ENCODE measurements around the gene CFAP46. TPM values are rescaled to one million over a fixed set of nuclear protein-coding genes. Genes with fewer than 3 reads are reported as not detected.

The CFAP46 gene
- total and polyA plus RNA-seq, 10 of the 15 experiments (the other 5 are each of a cell fraction or from before 2014, with no cell fraction given), result 0.01 to 0.18 (median 0.03) TPM; not detected in 7

DNA sequence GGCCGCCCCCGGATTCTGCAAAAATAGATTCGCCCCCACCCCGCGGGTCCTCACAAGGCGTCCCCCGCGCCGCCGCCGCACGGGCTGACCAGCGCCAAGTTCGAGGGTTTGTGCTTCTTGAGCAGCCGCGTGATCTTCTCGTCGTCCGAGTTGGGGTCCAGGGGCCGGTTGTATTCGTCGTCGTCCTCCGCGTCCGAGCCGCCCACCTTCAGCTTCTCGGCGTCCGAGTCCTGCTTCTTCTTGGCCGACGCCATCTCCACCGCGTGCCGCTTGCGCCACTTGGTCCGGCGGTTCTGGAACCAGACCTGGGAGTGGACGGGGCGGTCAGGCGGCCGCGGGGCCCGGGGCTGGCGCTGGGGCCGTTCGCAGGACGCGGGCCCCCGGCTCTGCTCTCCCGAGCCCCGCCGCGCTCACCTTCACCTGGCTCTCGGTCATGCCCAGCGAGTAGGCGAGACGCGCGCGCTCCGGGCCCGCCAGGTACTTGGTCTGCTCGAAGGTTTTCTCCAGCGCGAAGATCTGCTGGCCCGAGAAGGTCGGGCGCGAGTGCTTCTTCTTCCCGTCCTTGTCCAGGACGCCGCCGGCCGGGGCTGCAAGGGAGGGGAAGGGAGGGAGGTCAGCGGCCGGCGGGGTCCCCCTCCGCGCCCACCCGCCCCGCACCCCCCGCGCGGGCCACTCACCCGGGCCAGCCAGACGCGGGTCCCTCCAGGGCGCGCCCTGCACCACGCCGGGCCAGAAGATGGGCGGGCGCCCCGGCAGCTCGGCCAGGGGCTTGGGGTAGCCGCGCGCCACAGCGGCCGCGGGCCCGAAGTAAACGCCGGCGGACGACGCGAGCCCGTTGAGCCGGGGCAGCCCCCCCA lies 157.3 kb downstream of the CFAP46 start (continued):
- no peak for TF ChIP-seq ZNF687 (IDR thresholded peaks at IDR 0.05)
- no peak for TF ChIP-seq BHLHE40 (IDR thresholded peaks at IDR 0.05; ENCODE audit: borderline replicate concordance in 1 of 2, low read depth in 2 of 2, low read length in 1 of 2)
- no peak for TF ChIP-seq CREB1 (IDR thresholded peaks at IDR 0.05; ENCODE audit: low read depth)
- TF ChIP-seq CHD1 (IDR thresholded peaks at IDR 0.05; ENCODE audit: low read depth, low read length), result no peak
- TF ChIP-seq RAD51 (IDR thresholded peaks at IDR 0.05), result no peak

GRCh38 chr10:132783940-132784865 lies 158.2 kb downstream of the CFAP46 start:
- H3K4me2 ChIP-seq (ENCODE audit: control insufficient read depth, insufficient read depth), result no peak overlapping the region
- H3K9me3 ChIP-seq (replicated peaks; ENCODE audit: control insufficient read depth, insufficient read depth, low read length), result no peaks in the 10 kb centered on the region; the same call in 2 of the 3 replicates
- H3K36me3 ChIP-seq (ENCODE audit: control insufficient read depth in 2 of 2, insufficient read depth in 2 of 2, low read length in 1 of 2), result no peaks in the 10 kb centered on the region
- H3K4me3 ChIP-seq, result no peak overlapping the region
- BruUV-seq (replicated peaks), result no TSS peak
- POLR2A ChIA-PET, result no interaction called here
- no peak overlapping the region for H3K27ac ChIP-seq (ENCODE audit: control insufficient read depth, insufficient read depth)
- ATAC-seq (no peak), FAIRE-seq (no peak), DNase-seq (ENCODE audit: low read depth, low spot score) (no peak)
- RAD21 ChIA-PET (ENCODE audit: unreplicated experiment), result no interaction called here
- H2AFZ ChIP-seq (ENCODE audit: control insufficient read depth, low read depth, low read length), result no peak overlapping the region
- no peaks in the 10 kb centered on the region for H3K4me1 ChIP-seq (ENCODE audit: control insufficient read depth, insufficient read depth, low read length)
- no peaks in the 10 kb centered on the region for H3K79me2 ChIP-seq (ENCODE audit: control insufficient read depth, insufficient read depth, low read length)
- CTCF ChIA-PET, result no interaction called here
- no peak overlapping the region for H3K9ac ChIP-seq (ENCODE audit: control insufficient read depth, insufficient read depth, low read length)
- 69% methylated on average over 76 of the region's 106 CpGs for WGBS (ENCODE audit: insufficient coverage, insufficient replicate concordance, low lambda C conversion rate, missing lambda C conversion rate)
- H4K20me1 ChIP-seq (ENCODE audit: control insufficient read depth, insufficient read depth), result no peaks in the 10 kb centered on the region
- in situ Hi-C loops (cut with MboI) (no loop called here), intact Hi-C loops (cut with micrococcal nuclease; ENCODE audit: unreplicated experiment) (no loop called here)
- SMC1A ChIA-PET (ENCODE audit: uncharacterized antibody, unreplicated experiment), result no interaction called here
- no peaks in the 10 kb centered on the region for H3K27me3 ChIP-seq (replicated peaks in 1 of 2; ENCODE audit: control insufficient read depth in 2 of 2, insufficient read depth in 2 of 2, low read length in 1 of 2)
- TF ChIP-seq, protein P1, sequence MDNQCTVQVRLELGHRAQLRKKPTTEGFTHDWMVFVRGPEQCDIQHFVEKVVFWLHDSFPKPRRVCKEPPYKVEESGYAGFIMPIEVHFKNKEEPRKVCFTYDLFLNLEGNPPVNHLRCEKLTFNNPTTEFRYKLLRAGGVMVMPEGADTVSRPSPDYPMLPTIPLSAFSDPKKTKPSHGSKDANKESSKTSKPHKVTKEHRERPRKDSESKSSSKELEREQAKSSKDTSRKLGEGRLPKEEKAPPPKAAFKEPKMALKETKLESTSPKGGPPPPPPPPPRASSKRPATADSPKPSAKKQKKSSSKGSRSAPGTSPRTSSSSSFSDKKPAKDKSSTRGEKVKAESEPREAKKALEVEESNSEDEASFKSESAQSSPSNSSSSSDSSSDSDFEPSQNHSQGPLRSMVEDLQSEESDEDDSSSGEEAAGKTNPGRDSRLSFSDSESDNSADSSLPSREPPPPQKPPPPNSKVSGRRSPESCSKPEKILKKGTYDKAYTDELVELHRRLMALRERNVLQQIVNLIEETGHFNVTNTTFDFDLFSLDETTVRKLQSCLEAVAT (IDR thresholded peaks at IDR 0.05), result no peak
- TF ChIP-seq STAT1 (conservative IDR thresholded peaks at IDR 0.05), result no peak
- no peak for TF ChIP-seq CBX3 (IDR thresholded peaks at IDR 0.05; ENCODE audit: borderline replicate concordance, low read depth)
- TF ChIP-seq NKRF (conservative IDR thresholded peaks at IDR 0.05), result no peak
